ENCODE results near the gene SERP2. TPM values are rescaled to one million over a fixed set of nuclear protein-coding genes. Genes with fewer than 3 reads are reported as not detected.

Gene SERP2
- total and polyA plus RNA-seq, 2 of the 13 experiments (the other 11 are each of a cell fraction or from before 2014, with no cell fraction given) = not detected

DNA sequence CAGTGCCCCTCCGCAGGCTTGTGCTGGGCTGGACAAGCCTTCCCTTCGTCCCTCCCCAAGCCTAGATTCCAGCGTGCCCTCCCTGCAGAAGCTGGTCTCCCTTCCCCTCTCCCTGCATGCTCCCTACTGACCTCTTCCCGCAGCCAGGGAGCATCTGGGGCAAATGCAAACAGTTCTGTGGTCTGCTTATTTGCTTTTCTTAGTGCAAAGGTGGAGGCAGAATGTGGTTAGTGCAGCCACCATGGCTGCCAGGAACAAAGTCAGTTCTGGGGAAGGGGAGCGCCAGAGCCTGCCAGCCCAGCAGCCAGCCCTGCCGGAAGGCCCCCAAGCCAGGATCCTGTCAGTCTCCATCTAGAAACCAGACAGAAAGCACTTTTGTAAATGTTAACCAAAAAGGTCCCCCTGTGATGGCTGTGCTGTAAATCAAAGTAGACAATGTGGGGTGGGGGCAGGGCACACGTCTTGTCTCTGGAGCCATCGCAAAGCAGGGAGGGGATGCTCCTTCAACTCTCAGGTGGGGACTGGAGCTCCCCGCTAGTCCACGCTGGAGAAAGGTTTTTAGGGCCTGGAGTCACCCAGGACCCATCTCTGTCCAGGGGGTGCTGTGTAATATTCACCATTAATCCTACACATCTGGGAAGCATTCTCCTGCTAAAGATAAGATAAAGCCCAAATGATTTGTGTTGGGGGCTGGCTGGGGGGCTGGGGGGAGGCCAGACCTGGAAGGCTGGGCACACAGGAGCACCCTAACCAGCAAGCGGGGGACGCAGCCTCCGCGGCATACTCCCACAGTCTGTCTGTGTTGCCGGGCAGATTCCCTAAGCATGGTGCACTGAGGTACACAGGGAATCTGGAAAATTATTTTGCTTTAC is 30.9 kb downstream of the SERP2 start (continued):
- TF ChIP-seq KDM5B (CRISPR knock-in tag; IDR thresholded peaks at IDR 0.05; ENCODE audit: borderline replicate concordance) (peak; percentile 91; the same call in 1 of the 2 replicates), ZFP37 (CRISPR knock-in tag; IDR thresholded peaks at IDR 0.05; ENCODE audit: borderline replicate concordance) (no peak), PHF5A (CRISPR knock-in tag; IDR thresholded peaks at IDR 0.05; ENCODE audit: low read depth, unreplicated experiment) (peak; percentile 29), THAP8 (CRISPR knock-in tag; IDR thresholded peaks at IDR 0.05; ENCODE audit: borderline replicate concordance) (no peak), ZNF367 (CRISPR knock-in tag; IDR thresholded peaks at IDR 0.05; ENCODE audit: borderline replicate concordance) (no peak), ZNF12 (CRISPR knock-in tag; IDR thresholded peaks at IDR 0.05) (peak; percentile 21; the same call in 1 of the 2 replicates), MTF2 (CRISPR knock-in tag; IDR thresholded peaks at IDR 0.05; ENCODE audit: borderline replicate concordance) (no peak), KLF6 (CRISPR knock-in tag; IDR thresholded peaks at IDR 0.05) (0 out of 2 replicates have a peak, but pooled peaks have one; percentile 44), ZNF333 (CRISPR knock-in tag; IDR thresholded peaks at IDR 0.05; ENCODE audit: borderline replicate concordance) (peak; percentile 76; the same call in 1 of the 2 replicates), POGZ (CRISPR knock-in tag; IDR thresholded peaks at IDR 0.05) (0 out of 2 replicates have a peak, but pooled peaks have one; percentile 65), ZNF7 (CRISPR knock-in tag; IDR thresholded peaks at IDR 0.05) (peak; percentile 77; the same call in 1 of the 2 replicates), ZNF44 (CRISPR knock-in tag; IDR thresholded peaks at IDR 0.05) (no peak), ZNF253 (CRISPR knock-in tag; IDR thresholded peaks at IDR 0.05; ENCODE audit: borderline replicate concordance) (no peak), CBX5 (CRISPR knock-in tag; IDR thresholded peaks at IDR 0.05; ENCODE audit: borderline replicate concordance) (peak; percentile 58; the same call in 1 of the 2 replicates), SKI (IDR thresholded peaks at IDR 0.05; ENCODE audit: partially characterized antibody) (peak; percentile 49), KMT2B (CRISPR knock-in tag; IDR thresholded peaks at IDR 0.05) (peak; percentile 69), ZSCAN9 (CRISPR knock-in tag; IDR thresholded peaks at IDR 0.05; ENCODE audit: borderline replicate concordance) (peak; percentile 70; the same call in 1 of the 2 replicates), HMGA1 (CRISPR knock-in tag; conservative IDR thresholded peaks at IDR 0.05) (no peak), HES4 (CRISPR knock-in tag; IDR thresholded peaks at IDR 0.05; ENCODE audit: borderline replicate concordance) (no peak), ZNF382 (CRISPR knock-in tag; IDR thresholded peaks at IDR 0.05; ENCODE audit: borderline replicate concordance) (no peak), ZNF530 (CRISPR knock-in tag; IDR thresholded peaks at IDR 0.05; ENCODE audit: low read depth) (no peak)
- TF ChIP-seq, protein P1, sequence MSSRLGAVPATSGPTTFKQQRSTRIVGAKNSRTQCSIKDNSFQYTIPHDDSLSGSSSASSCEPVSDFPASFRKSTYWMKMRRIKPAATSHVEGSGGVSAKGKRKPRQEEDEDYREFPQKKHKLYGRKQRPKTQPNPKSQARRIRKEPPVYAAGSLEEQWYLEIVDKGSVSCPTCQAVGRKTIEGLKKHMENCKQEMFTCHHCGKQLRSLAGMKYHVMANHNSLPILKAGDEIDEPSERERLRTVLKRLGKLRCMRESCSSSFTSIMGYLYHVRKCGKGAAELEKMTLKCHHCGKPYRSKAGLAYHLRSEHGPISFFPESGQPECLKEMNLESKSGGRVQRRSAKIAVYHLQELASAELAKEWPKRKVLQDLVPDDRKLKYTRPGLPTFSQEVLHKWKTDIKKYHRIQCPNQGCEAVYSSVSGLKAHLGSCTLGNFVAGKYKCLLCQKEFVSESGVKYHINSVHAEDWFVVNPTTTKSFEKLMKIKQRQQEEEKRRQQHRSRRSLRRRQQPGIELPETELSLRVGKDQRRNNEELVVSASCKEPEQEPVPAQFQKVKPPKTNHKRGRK (CRISPR knock-in tag; IDR thresholded peaks at IDR 0.05) = no peak
- TF ChIP-seq, protein P2, sequence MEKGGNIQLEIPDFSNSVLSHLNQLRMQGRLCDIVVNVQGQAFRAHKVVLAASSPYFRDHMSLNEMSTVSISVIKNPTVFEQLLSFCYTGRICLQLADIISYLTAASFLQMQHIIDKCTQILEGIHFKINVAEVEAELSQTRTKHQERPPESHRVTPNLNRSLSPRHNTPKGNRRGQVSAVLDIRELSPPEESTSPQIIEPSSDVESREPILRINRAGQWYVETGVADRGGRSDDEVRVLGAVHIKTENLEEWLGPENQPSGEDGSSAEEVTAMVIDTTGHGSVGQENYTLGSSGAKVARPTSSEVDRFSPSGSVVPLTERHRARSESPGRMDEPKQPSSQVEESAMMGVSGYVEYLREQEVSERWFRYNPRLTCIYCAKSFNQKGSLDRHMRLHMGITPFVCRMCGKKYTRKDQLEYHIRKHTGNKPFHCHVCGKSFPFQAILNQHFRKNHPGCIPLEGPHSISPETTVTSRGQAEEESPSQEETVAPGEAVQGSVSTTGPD (CRISPR knock-in tag; IDR thresholded peaks at IDR 0.05) = peak; percentile 91
- TF ChIP-seq, protein P3, sequence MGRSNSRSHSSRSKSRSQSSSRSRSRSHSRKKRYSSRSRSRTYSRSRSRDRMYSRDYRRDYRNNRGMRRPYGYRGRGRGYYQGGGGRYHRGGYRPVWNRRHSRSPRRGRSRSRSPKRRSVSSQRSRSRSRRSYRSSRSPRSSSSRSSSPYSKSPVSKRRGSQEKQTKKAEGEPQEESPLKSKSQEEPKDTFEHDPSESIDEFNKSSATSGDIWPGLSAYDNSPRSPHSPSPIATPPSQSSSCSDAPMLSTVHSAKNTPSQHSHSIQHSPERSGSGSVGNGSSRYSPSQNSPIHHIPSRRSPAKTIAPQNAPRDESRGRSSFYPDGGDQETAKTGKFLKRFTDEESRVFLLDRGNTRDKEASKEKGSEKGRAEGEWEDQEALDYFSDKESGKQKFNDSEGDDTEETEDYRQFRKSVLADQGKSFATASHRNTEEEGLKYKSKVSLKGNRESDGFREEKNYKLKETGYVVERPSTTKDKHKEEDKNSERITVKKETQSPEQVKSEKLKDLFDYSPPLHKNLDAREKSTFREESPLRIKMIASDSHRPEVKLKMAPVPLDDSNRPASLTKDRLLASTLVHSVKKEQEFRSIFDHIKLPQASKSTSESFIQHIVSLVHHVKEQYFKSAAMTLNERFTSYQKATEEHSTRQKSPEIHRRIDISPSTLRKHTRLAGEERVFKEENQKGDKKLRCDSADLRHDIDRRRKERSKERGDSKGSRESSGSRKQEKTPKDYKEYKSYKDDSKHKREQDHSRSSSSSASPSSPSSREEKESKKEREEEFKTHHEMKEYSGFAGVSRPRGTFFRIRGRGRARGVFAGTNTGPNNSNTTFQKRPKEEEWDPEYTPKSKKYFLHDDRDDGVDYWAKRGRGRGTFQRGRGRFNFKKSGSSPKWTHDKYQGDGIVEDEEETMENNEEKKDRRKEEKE (IDR thresholded peaks at IDR 0.05) = no peak

Data from HepG2 (cell line).